Right kidney (tissue), 1 donor: ENCODE results near the gene SLC35F4.
"Not testable (repeated sequence)": the region's sequence is repeated elsewhere in the genome, so short reads cannot be mapped to it uniquely, and the experiment has no call there.

Experiments
- DNase-seq: peaks from one replicate; pipeline ENCODE4 v3.0.0-alpha.2; 2016

SLC35F4 gene

GRCh38 chr14:57725399-57726077 is 140.4 kb downstream of the SLC35F4 start:
- DNase-seq, result no peak

DNA sequence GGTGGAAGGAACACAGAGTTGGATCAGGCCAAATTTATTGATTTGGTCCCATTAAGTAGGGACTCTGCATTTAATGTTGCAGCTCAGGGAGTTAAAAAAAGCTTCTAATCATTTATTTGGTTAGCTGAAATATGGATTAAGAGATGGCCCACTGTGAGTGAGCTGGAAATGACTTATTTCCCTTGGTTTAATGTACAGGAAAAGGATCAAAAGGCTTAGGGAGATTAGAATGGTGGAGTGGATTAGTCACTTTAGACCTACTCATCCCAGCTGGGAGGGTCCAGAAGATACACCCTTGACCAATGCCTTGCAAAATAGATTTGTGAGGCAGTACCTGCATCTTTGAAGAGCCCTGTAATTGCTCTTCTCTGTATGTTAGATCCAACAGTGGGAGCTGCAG is 143.8 kb downstream of the SLC35F4 start:
- DNase-seq, result not testable (repeated sequence)

GRCh38 chr14:57714487-57714931 is 151.4 kb downstream of the SLC35F4 start:
- DNase-seq, result peak; percentile 35

GRCh38 chr14:57712698-57713097 is 153.2 kb downstream of the SLC35F4 start:
- DNase-seq, result no peak

GRCh38 chr14:57712102-57712501 is 153.8 kb downstream of the SLC35F4 start:
- no peak for DNase-seq

- no peak for DNase-seq
Measured at GRCh38 chr14:57709909-57710308, 156.0 kb downstream of the SLC35F4 start.

DNA sequence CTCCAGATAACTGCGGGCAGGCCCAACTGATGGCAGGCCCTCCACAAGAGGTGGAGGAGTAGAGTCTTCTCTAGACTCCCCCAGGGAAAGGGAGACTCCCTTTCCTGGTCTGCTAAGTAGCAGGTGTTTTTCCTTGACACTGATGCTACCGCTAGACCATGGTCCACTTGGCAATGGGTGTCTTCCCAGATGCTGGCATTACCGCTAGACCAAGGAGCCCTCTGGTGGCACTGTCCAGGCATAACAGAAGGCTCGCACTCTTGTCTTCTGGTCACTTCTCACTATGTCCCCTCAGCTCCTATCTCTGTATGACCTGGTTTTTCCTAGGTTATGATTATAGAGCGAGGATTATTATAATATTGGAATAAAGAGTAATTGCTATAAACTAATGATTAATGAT is 156.8 kb downstream of the SLC35F4 start:
- not testable (repeated sequence) for DNase-seq

- DNase-seq, result no peak
Measured at GRCh38 chr14:57707219-57707618, 158.7 kb downstream of the SLC35F4 start.

DNA sequence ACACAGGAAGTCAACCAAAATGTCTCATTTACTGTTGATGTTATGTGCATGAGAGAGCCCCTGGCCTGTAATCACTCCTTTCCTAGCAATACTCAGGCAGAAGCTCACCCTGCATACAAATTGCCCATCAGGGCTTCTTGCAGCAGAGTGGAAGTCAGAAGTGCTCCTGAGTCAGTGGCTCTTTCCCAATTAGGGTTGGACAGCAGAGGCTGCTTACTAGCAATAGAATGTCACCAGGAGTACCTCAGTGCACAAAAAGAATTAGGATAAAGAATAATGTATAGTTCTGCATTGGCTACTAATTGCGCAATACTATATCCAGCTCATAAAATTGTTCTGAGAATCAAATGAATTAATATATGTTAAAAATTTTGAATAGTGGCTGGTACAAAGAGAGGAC is 161.1 kb downstream of the SLC35F4 start:
- no peak for DNase-seq

DNA sequence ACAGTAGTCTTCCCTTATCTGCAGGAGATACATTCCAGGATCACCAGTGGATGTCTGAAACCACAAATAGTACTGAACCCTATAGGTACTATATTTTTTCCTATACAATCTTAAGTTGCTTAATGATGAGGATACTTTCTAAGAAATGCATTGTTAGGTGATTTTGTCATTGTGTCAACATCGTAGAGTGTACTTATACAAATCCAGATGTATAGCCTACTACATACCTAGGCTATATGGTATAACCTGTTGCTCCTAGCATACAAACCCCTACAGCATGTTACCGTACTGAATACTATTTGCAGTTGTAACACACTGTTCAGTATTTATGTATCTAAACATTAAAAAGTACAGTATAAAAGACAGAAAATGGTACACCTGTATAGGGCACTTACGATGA is 165.9 kb downstream of the SLC35F4 start:
- DNase-seq, result no peak

GRCh38 chr14:57692671-57693070 is 173.2 kb downstream of the SLC35F4 start:
- no peak for DNase-seq

DNA sequence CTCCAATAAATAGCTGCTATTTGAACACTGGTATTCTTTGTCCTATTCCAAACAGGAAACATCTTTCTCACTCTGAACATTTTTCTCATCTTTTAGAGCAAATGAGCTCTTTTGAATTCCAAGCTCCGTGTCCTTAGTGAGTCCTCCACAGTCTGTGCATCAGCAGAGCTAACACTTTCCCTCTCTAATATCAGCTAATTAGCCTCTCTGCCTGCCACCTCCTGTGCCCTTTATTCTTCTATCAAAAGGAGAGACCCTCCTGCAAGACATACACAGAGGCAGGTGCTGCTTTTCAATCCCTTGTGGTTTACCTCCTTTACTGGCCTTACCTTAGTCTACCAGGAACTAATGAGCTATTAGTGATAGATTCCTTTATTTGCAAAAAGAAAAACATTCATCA is 178.5 kb downstream of the SLC35F4 start:
- DNase-seq, result no peak

DNA sequence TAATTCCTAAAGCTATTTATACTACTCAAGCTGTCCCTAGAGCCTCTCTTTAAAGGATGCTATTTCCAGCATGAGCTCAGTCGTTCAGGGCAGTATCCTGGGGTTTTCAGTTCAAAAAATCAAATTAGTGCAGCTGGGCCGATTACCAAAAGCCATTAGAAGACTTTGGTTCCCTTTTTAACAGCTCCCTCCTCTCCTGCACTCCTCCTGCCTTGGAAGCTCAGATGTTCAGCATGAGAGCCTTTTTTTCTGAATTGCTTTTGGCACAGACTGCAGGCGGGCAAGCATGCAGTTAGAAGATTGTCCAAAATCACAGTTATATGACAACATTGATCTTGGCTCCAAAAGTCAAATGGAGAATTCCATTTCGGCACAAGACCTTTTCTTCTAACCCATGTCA is 179.6 kb downstream of the SLC35F4 start:
- DNase-seq, result no peak

DNA sequence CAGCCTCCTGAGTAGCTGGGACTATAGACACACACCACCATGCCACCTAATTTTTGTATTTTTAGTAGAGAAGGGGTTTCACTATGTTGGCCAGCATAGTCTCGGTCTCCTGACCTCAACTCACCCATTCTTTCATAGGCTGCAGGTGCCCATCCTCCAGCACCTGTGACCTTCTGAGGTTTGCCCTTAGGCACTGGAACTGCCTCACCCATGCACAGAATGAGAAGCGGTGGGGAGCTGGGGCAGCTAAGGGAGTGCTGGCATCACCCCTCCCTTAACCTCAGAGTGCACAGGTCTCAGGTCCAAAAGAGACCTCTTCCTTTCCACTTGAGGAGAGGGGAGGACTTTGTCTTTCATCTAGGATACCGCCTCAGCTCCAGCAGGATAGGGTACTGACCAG is 194.9 kb downstream of the SLC35F4 start:
- no peak for DNase-seq

DNA sequence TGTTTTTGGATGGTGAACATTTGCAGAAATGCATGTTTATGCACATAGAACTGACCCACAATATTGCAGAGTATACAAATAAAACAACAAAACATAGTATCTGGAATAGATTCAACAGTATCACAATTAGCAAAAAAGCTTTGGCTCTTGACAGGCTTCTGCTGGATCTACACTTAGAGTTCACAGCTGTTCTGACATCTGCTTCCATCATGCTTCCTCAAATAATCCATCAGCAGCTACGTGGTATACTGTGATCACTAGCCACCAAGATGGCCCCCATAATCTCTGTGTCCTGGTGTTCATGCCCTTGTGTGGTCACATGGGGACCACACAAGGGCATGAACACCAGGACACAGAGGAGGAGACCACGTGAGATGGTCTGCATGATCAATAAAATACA is 205.7 kb downstream of the SLC35F4 start:
- no peak for DNase-seq

DNA sequence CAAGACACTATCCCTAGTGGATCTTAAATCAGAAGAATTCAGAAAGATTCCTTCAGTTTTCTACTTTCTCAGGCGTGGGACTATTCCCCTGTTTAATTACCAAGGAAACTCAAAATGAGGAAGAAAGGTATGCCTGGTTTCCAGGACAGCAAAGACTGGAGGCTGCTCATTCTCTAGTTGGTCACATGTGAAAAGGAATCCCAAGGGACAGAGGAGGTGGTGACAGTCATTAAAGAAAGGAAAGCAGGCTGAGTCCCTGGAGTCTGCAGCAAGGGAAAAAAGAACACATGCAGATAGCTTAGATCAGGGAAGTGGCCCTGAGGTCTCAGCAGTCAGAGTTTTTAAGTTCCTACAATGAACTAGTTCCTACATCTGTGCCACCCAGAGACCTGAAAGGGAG is 206.8 kb downstream of the SLC35F4 start:
- no peak for DNase-seq

- DNase-seq, result no peak
Measured at GRCh38 chr14:57657487-57657886, 208.4 kb downstream of the SLC35F4 start.

DNA sequence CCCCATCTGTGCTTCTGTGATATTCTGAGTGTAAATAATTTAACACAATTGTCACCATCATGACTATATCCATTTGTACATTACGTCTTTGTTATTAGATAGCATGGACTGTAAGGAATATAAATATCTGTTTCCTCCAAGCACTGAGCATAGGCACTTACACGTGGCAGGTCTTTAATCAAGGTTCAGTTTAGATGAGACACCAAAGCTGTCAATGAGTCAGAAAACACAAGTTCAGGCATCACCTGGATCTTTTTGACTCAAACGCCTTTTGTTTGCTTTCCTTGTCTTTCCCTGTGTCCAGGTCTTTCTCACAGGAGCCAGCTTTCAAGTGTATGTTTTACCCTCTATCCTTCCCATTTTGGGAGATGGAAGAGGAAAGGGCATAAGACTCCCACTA is 209.0 kb downstream of the SLC35F4 start:
- no peak for DNase-seq

DNA sequence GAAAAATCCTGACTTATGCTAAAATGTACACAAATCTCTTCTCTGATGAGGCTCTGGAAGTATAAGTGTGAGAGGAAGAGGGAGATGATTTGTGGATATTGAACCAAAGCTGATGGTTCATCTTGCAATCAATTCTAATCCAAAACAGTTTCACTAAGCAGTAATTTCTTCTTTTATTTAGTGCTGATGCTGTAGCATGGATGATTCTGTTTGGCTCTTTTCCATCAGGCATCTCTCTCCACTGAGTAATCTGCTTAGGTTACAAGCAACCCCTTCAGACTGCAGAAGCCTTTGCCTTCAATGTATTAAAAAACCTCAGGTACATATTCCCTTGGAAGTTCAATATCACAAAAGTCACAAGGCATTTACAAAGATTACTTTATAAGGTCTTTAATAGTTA is 213.1 kb downstream of the SLC35F4 start:
- no peak for DNase-seq

DNA sequence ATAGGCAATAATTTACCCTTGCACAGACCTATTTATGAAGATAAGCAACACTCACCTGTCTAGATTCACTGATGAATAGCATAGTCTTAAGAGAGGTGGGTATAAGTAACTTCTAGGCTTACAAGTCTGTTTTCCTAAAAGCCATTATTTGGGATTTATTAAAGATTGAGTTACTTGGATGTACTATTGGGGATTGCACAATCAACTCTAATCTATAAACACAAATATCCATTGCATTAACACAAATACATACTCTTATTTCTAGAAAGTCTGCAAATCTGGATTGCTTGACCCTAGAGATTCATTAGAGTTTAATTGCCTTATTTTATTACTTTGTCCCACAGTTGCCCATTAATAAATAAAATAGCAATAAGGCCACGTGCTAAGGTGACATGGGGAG is 224.1 kb downstream of the SLC35F4 start:
- DNase-seq, result no peak

DNA sequence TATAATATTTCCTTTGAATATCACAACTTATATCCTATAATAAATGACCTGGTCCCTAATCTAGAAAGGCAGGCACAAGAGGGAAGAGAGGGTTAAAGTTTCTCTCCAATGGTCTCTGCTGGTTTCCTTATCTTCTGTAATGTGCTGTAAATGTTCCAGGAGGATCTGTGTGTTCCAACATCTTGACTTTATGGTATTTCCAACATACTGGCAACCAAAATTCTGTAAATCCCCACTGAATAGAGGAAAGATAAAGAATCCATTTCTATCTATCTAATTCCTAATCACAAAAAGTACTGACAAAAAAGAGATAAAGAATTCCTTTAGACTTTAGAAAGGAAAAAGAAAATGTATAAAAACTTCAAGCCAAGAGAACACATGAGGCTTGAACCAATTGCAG is 225.9 kb downstream of the SLC35F4 start:
- DNase-seq, result no peak

DNA sequence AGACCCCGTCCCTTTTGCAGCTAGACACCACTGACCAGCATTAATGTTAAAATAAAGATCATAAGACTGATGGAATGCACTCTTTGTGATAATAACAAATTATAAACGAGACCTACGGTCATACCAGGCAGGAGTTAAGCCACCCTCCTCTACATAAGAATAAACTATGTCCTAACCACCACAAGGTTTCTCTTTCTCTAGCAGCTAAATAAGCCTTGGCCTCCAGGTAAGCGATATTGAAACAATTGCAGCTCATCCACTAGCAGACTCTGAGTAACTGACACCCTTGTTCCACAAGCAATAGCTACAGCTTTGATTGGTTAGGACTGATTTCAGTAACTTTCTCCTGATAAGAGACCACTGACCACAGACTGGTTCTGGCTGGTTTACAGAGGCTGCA is 228.0 kb downstream of the SLC35F4 start:
- DNase-seq, result no peak

GRCh38 chr14:57634335-57634734 is 231.6 kb downstream of the SLC35F4 start:
- no peak for DNase-seq

DNA sequence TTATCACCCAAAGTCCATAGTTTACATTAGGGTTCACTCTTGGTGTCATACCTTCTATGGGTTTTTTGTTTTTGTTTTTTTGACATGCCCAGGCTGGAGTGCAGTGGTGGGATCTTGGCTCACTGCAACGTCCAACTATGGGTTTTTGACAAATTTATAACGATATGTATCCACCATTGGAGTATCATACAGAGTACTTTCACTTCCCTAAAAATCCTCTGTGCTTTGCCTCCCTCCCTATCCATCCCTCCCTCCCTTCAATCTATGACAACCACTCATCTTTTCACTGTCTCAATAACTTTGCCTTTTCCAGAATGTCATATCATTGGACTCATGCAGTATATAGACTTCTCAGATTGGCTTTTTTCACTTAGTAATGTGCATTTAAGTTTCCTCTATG is 233.2 kb downstream of the SLC35F4 start:
- DNase-seq, result no peak

DNA sequence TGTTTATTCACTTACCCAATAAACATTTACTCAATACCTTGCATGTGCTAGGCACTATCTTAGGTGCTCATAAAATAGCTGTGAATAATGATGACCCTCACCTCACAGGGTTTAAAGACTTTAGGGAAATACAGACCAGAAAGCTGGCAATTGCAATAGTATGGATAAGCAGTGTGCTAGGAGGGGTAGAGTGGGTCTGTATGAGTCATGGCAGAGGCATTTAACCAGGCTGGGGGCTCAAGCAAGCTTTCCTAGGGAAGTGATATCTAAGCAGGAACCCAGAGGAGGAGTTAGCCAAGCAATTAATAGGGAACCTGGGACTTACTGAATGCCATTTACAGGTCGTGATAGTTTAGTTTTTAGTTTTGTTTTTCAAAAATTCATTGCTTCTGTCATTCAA is 248.4 kb downstream of the SLC35F4 start:
- DNase-seq, result no peak
